ENCODE measurements around the gene DHX16. TPM values are rescaled to one million over a fixed set of nuclear protein-coding genes. Genes with fewer than 3 reads are reported as not detected.
"Not testable (repeated sequence)": the region's sequence is repeated elsewhere in the genome, so short reads cannot be mapped to it uniquely, and the experiment has no call there.

Gene DHX16
- total and polyA plus RNA-seq, 2 of the 8 experiments (the other 6 are each of a cell fraction or from before 2014, with no cell fraction given): 27.4 to 44.4 TPM

DNA sequence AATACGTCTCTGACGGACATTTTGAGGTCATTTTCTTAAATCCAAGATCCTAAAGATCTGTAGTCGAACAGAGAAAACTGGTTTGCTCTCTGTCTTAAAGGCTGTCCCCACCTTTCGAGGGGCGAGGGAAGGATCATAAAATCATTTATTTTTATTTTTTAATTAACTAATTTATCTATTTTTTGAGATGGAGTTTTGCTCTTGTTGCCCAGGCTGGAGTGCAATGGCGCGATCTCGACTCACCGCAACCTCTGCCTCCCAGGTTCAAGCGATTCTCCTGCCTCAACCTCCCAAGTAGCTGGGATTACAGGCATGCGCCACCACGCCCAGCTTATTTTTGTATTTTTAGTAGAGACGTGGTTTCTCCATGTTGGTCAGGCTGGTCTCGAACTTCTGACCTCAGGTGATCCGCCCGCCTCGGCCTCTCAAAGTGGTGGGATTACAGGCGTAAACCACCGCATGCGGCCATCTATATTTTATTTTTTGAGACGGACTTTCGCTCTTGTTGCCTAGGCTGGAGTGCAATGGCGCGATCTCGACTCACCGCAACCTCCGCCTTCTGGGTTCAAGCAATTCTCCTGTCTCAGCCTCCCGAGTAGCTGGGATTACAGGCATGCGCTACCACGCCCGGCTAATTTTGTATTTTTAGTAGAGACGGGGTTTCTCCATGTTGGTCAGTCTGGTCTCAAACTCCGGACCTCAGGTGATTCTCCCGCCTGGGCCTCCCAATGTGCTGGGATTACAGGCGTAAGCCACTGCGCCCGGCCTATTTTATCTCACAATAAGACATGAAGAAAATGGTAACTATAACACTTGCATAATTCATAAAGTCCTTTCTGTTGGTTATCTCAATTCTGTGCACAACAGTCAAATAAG lies 45.3 kb upstream of the DHX16 start:
- 78% methylated on average over 37 of the region's 37 CpGs; no CpG with 5 or more reads in 1 of the 2 experiments for whole genome bisulfite sequencing, 2 experiments (ENCODE audit: extremely low coverage in 1 of 2, insufficient coverage in 1 of 2, insufficient read length in 1 of 2, insufficient replicate concordance in 2 of 2, low coverage in 1 of 2, low lambda C conversion rate in 2 of 2, missing lambda C conversion rate in 1 of 2)
- not testable (repeated sequence) for FAIRE-seq

More for the DNA sequence above, 45.3 kb upstream of the DHX16 start:
- not testable (repeated sequence) for H2BK20ac ChIP-seq (ENCODE audit: low read length); H2BK15ac ChIP-seq (ENCODE audit: low read length); H3K14ac ChIP-seq (ENCODE audit: insufficient read length); H4K20me1 ChIP-seq (replicated peaks in 1 of 2; ENCODE audit: control insufficient read depth in 1 of 2, insufficient read depth in 2 of 2, low read length in 2 of 2); H3K4me1 ChIP-seq (replicated peaks in 1 of 4; ENCODE audit: control insufficient read depth in 3 of 4, insufficient read depth in 4 of 4, low read length in 3 of 4); H3K23ac ChIP-seq (ENCODE audit: insufficient read length); H3K9me3 ChIP-seq (ENCODE audit: insufficient read depth in 2 of 2, low read depth in 1 of 2, low read length in 1 of 2); H2AFZ ChIP-seq (ENCODE audit: low read length); H3K79me1 ChIP-seq (ENCODE audit: low read depth, low read length); H3K27me3 ChIP-seq (replicated peaks in 1 of 4; ENCODE audit: control insufficient read depth in 3 of 4, extremely low read depth in 1 of 4, insufficient read depth in 3 of 4, low read length in 3 of 4); DNase-seq (ENCODE audit: low read depth in 1 of 2, low spot score in 2 of 2)
- Histone ChIP-seq H4K91ac (replicated peaks; ENCODE audit: insufficient read length, low read length) (peak overlapping the region; percentile 79), H3K4me3 (ENCODE audit: extremely low read depth in 1 of 4, insufficient read depth in 2 of 4, low read depth in 3 of 4, low read length in 4 of 4) (peak overlapping the region; percentile 63 to 100 (median 82)), H3K4me2 (ENCODE audit: insufficient read depth in 1 of 2, low read depth in 2 of 2, low read length in 2 of 2) (peak overlapping the region; percentile 79 to 81), H4K5ac (ENCODE audit: insufficient read length, low read depth, low read length) (peak overlapping the region; percentile 92), H3K9ac (replicated peaks in 1 of 4; ENCODE audit: extremely low read depth in 1 of 4, low read depth in 3 of 4, low read length in 3 of 4) (peak overlapping the region; percentile 8 to 94 (median 84)), H3K23me2 (ENCODE audit: low read depth, low read length) (peaks cover 13% of the 10 kb centered on the region), H3K4ac (replicated peaks; ENCODE audit: insufficient read length, low read depth, low read length) (peak overlapping the region; percentile 24), H2AK5ac (ENCODE audit: low read depth, low read length) (0 out of 2 replicates have a peak overlapping the region, but pooled peaks have one; percentile 57), H3K79me2 (ENCODE audit: control insufficient read depth in 1 of 2, insufficient read depth in 2 of 2, low read length in 2 of 2) (peaks cover 6 to 43% of the 10 kb centered on the region in 2 experiments), H3K18ac (ENCODE audit: extremely low read depth, low read length) (peak overlapping the region; percentile 52), H3K27ac (ENCODE audit: low read depth, low read length) (peak overlapping the region; percentile 94), H2BK5ac (ENCODE audit: low read depth, low read length) (peak overlapping the region; percentile 97), H2BK12ac (ENCODE audit: low read depth, low read length) (peak overlapping the region; percentile 75; the same call in 1 of the 2 replicates), H2BK120ac (replicated peaks; ENCODE audit: low read depth, low read length) (peak overlapping the region; percentile 55), H3K36me3 (ENCODE audit: control insufficient read depth in 2 of 4, insufficient read depth in 4 of 4, low read length in 3 of 4) (peaks cover 16 to 30% (median 23%) of the 10 kb centered on the region in 4 experiments), H4K8ac (ENCODE audit: extremely low read depth, insufficient read depth, low read length) (peak overlapping the region; percentile 94; the same call in 1 of the 2 replicates), H3K56ac (replicated peaks; ENCODE audit: insufficient read length, low read depth, low read length) (peak overlapping the region; percentile 92)
- POLR2A ChIA-PET (ENCODE audit: partially characterized antibody): interaction anchor here (0.6 to 35.9 kb wide), 20 partner anchors 8 to 197 kb away, joined by 3 to 732 read pairs (median 4); partner anchors contain the start of genes C6orf136, DDR1, DHX16 and FLOT1
- CTCF ChIA-PET (ENCODE audit: partially characterized antibody): interaction anchor here (0.8 to 8.2 kb wide), 9 partner anchors 14 to 369 kb away, joined by 3 to 61 read pairs (median 6); partner anchors contain the start of gene DHX16

All from H1 (cell line).